Common myeloid progenitor, CD34-positive (primary cell): Measurements from ENCODE around the gene KLF6.

Experiments
- CTCF ChIA-PET: fragments of 350-600 bp; sonication (Branson Sonifier 250); formaldehyde crosslinking; loops from one replicate; lab custom pipeline; 2021; ENCODE audit warnings: antibody characterized with exemption; lab: Charles Lee
- POLR2A ChIA-PET: fragments of 350-600 bp; sonication (Branson Sonifier 250); formaldehyde crosslinking; loops from one replicate; lab custom pipeline; 2021; ENCODE audit warnings: antibody characterized with exemption; lab: Charles Lee
- DNase-seq, 3 donors: peaks; one replicate each; pipeline versions ENCODE4 v3.0.0 to v3.0.0-alpha.2; 2013
- H3K27ac ChIP-seq, 2 experiments: 1 replicate in 1 of 2; 2 replicates in 1 of 2; pipeline ENCODE4 v1.7.0; 2013; ENCODE audit warnings: inconsistent platforms in 2 of 2, low read length in 2 of 2, mild to moderate bottlenecking in 2 of 2, low read depth in 1 of 2, moderate library complexity in 1 of 2; ENCODE audit not compliant: severe bottlenecking in 2 of 2, insufficient read depth in 1 of 2, poor library complexity in 1 of 2
- H3K27me3 ChIP-seq, 5 experiments: replicated peaks in 2 of 5; 1 replicate in 3 of 5; 2 replicates in 2 of 5; pipeline versions ENCODE4 v1.6.1 to v1.7.0; 2013; ENCODE audit warnings: low read length in 4 of 5, mild to moderate bottlenecking in 2 of 5, moderate library complexity in 2 of 5, inconsistent platforms in 1 of 5; ENCODE audit not compliant: insufficient read depth in 5 of 5, control insufficient read depth in 4 of 5
- H3K36me3 ChIP-seq, 4 experiments: 1 replicate in 2 of 4; 2 replicates in 2 of 4; pipeline versions ENCODE4 v1.6.1 to v1.7.0; 2013; ENCODE audit warnings: low read length in 3 of 4, control low read depth in 1 of 4, mild to moderate bottlenecking in 1 of 4; ENCODE audit not compliant: control insufficient read depth in 4 of 4, insufficient read depth in 4 of 4
- H3K4me1 ChIP-seq, 4 experiments: 1 replicate in 3 of 4; 2 replicates in 1 of 4; pipeline versions ENCODE4 v1.6.1 to v1.7.1; 2013; ENCODE audit warnings: low read length in 3 of 4, mild to moderate bottlenecking in 3 of 4, control low read depth in 1 of 4, inconsistent platforms in 1 of 4, moderate library complexity in 1 of 4; ENCODE audit not compliant: control insufficient read depth in 4 of 4, insufficient read depth in 4 of 4; ENCODE audit errors: control extremely low read depth in 1 of 4
- H3K4me3 ChIP-seq, 7 experiments: 1 replicate in 4 of 7; 2 replicates in 3 of 7; pipeline versions ENCODE4 v1.5.1 to v1.7.0; 2013; ENCODE audit warnings: mild to moderate bottlenecking in 7 of 7, low read length in 6 of 7, moderate library complexity in 6 of 7, inconsistent platforms in 2 of 7, low read depth in 2 of 7, control low read depth in 1 of 7; ENCODE audit not compliant: insufficient read depth in 4 of 7, control insufficient read depth in 1 of 7; ENCODE audit errors: extremely low read depth in 1 of 7
- H3K9me3 ChIP-seq, 5 experiments: 1 replicate in 4 of 5; 2 replicates in 1 of 5; pipeline versions ENCODE4 v1.6.1 to v1.7.1; 2013; ENCODE audit warnings: low read length in 4 of 5, mild to moderate bottlenecking in 2 of 5, inconsistent platforms in 1 of 5, low read depth in 1 of 5, moderate library complexity in 1 of 5; ENCODE audit not compliant: control insufficient read depth in 4 of 5, insufficient read depth in 2 of 5; ENCODE audit errors: control extremely low read depth in 1 of 5
- WGBS: methylation state at CpG from one replicate; pipeline ENCODE4 v1.1.5; 2013; ENCODE audit not compliant: insufficient coverage; 5-methylcytosine and 5-hydroxymethylcytosine counted together

KLF6 gene

GRCh38 chr10:3763035-3763456 lies 22.0 kb downstream of the KLF6 start:
- WGBS = over 99% methylated on average over 18 of the region's 20 CpGs
- POLR2A ChIA-PET = no interaction called here
- Histone ChIP-seq H3K27me3 (no peaks in the 10 kb centered on the region), H3K36me3 (no peaks in the 10 kb centered on the region), H3K27ac (no peak overlapping the region), H3K4me3 (no peak overlapping the region), H3K4me1 (peaks cover 17 to 38% (median 30%) of the 10 kb centered on the region in 4 experiments), H3K9me3 (no peaks in the 10 kb centered on the region)
- CTCF ChIA-PET = interaction anchor here (1.1 to 2.0 kb wide), 2 partner anchors 12 to 14 kb away, joined by 4 to 6 read pairs; no protein-coding TSS in a partner anchor
- no peak for DNase-seq

- DNase-seq = no peak
- no peaks in the 10 kb centered on the region for H3K9me3 ChIP-seq
- H3K27me3 ChIP-seq = no peaks in the 10 kb centered on the region
- no peak overlapping the region for H3K4me3 ChIP-seq
- H3K27ac ChIP-seq = no peak overlapping the region
- WGBS = no CpG with 5 or more reads among the region's 1 CpG
- POLR2A ChIA-PET = no interaction called here
- H3K4me1 ChIP-seq = peaks cover 17 to 38% (median 28%) of the 10 kb centered on the region in 4 experiments
- no peaks in the 10 kb centered on the region for H3K36me3 ChIP-seq
- CTCF ChIA-PET = interaction anchor here (2.0 kb wide), 1 partner anchor 13 kb away, joined by 4 read pairs; no protein-coding TSS in a partner anchor
Observed at GRCh38 chr10:3762309-3762708, 22.7 kb downstream of the KLF6 start.

- Histone ChIP-seq H3K9me3 (no peaks in the 10 kb centered on the region), H3K27me3 (no peaks in the 10 kb centered on the region), H3K4me1 (peaks cover 17 to 37% (median 26%) of the 10 kb centered on the region in 4 experiments), H3K4me3 (no peak overlapping the region), H3K27ac (no peak overlapping the region), H3K36me3 (no peaks in the 10 kb centered on the region)
- ChIA-PET CTCF (interaction anchor here (2.0 kb wide), 1 partner anchor 13 kb away, joined by 4 read pairs; no protein-coding TSS in a partner anchor), POLR2A (no interaction called here)
- 100% methylated on average over 5 of the region's 5 CpGs for WGBS
- no peak for DNase-seq
Observed at GRCh38 chr10:3761904-3762303, 23.1 kb downstream of the KLF6 start.

- no peak overlapping the region for H3K27ac ChIP-seq
- H3K27me3 ChIP-seq = no peaks in the 10 kb centered on the region
- no peaks in the 10 kb centered on the region for H3K9me3 ChIP-seq
- peaks cover 14 to 33% (median 21%) of the 10 kb centered on the region in 4 experiments for H3K4me1 ChIP-seq
- WGBS = 93% methylated on average over 7 of the region's 8 CpGs
- ChIA-PET POLR2A (no interaction called here), CTCF (interaction anchor here (0.7 to 2.0 kb wide), 2 partner anchors 14 to 135 kb away, joined by 3 to 4 read pairs; no protein-coding TSS in a partner anchor)
- no peaks in the 10 kb centered on the region for H3K36me3 ChIP-seq
- DNase-seq = no peak
- H3K4me3 ChIP-seq = no peak overlapping the region
Observed at GRCh38 chr10:3761021-3761686, 23.9 kb downstream of the KLF6 start.

- DNase-seq = no peak
- no peak overlapping the region for H3K27ac ChIP-seq
- H3K4me3 ChIP-seq = no peak overlapping the region
- no peaks in the 10 kb centered on the region for H3K36me3 ChIP-seq
- no peaks in the 10 kb centered on the region for H3K27me3 ChIP-seq
- ChIA-PET POLR2A (no interaction called here), CTCF (no interaction called here)
- H3K4me1 ChIP-seq = peaks cover 9 to 22% (median 11%) of the 10 kb centered on the region in 4 experiments
- 94% methylated on average over 13 of the region's 14 CpGs for WGBS
- H3K9me3 ChIP-seq = no peaks in the 10 kb centered on the region
Observed at GRCh38 chr10:3760083-3760482, 24.9 kb downstream of the KLF6 start.

- ChIA-PET CTCF (no interaction called here), POLR2A (no interaction called here)
- no peaks in the 10 kb centered on the region for H3K36me3 ChIP-seq
- WGBS = 84% methylated on average over 2 of the region's 2 CpGs
- peaks cover 2 to 15% (median 4%) of the 10 kb centered on the region in 4 experiments for H3K4me1 ChIP-seq
- H3K4me3 ChIP-seq = no peak overlapping the region
- no peaks in the 10 kb centered on the region for H3K9me3 ChIP-seq
- DNase-seq = no peak
- no peaks in the 10 kb centered on the region for H3K27me3 ChIP-seq
- no peak overlapping the region for H3K27ac ChIP-seq
Observed at GRCh38 chr10:3759397-3759796, 25.6 kb downstream of the KLF6 start.

- POLR2A ChIA-PET = no interaction called here
- Histone ChIP-seq H3K27ac (no peak overlapping the region), H3K4me3 (no peak overlapping the region), H3K27me3 (no peaks in the 10 kb centered on the region), H3K4me1 (peaks cover 0 to 6% (median 0%) of the 10 kb centered on the region in 4 experiments), H3K36me3 (no peaks in the 10 kb centered on the region), H3K9me3 (no peaks in the 10 kb centered on the region)
- CTCF ChIA-PET = no interaction called here
- no peak for DNase-seq
- 100% methylated on average over 3 of the region's 6 CpGs for WGBS
Observed at GRCh38 chr10:3758491-3758970, 26.5 kb downstream of the KLF6 start.
